Inferior parietal cortex (tissue), 1 donor: ENCODE results near the gene C1orf35.

Experiments used
- DNase-seq: peaks from one replicate; pipeline ENCODE4 v3.0.0-alpha.2; 2016; ENCODE audit errors: extremely low spot score

C1orf35 gene

DNA sequence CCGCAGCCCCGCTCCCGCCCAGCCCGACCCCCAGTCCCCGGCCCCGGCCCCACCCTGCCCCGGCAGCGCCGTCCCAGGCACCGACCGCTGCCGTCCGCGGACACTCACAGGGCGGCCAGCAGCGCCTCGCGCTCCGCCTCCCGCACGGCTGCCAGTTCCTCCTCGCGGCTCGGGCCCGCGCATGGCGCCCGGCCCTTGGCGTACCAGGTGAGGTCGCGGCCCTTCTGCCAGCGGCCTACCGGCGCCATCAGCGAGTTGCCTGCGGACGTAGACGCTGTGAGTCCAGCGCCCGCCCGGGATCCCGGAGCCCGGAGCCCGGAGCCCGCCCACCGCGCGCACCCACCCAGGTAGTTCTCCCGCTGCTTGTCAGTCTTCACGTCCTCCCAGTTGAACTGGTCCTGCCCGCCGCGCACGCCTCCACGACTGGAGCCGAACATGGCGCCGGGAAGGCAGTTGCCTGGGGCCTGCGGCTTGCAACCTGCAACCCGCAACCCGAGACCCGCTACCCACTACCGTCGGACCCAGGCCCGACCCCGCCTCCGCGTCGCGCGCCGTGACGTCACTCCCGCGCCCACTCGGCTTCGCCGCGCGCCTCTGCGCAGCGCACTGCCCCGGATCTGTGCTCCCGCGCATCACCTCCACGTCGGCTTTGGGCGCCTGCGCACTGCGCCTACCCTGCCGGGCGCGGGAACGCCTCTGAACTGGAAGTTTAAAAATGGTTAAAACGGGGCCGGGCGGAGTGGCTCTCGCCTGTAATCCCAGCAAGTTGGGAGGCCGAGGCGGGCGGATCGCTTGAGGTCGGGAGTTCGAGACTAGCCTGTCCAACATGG, at the start of gene C1orf35:
Gene C1orf35 (minus strand): TSS at position 535 of the 830 bp plus-strand sequence. CDS start 98 bp downstream, at position 437.
- DNase-seq = peak; percentile 95

DNA sequence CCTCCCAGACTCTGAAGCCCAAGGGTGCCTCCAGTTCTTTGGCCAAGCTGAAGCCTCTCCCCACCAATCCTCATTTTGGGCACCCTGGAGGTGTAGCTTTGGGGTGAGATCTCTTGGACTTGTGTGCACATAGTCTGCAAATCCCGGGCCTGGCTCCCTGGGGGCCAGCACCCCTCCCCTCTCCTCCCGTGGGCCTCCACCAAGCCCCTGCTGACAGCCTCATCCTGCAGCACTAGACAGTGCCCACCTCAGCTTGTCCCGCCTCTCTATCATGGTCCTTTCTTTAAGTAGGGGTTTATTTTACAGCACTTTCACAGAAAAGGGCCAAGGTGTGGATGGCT, 49.8 kb upstream of the C1orf35 start:
- DNase-seq = no peak

DNA sequence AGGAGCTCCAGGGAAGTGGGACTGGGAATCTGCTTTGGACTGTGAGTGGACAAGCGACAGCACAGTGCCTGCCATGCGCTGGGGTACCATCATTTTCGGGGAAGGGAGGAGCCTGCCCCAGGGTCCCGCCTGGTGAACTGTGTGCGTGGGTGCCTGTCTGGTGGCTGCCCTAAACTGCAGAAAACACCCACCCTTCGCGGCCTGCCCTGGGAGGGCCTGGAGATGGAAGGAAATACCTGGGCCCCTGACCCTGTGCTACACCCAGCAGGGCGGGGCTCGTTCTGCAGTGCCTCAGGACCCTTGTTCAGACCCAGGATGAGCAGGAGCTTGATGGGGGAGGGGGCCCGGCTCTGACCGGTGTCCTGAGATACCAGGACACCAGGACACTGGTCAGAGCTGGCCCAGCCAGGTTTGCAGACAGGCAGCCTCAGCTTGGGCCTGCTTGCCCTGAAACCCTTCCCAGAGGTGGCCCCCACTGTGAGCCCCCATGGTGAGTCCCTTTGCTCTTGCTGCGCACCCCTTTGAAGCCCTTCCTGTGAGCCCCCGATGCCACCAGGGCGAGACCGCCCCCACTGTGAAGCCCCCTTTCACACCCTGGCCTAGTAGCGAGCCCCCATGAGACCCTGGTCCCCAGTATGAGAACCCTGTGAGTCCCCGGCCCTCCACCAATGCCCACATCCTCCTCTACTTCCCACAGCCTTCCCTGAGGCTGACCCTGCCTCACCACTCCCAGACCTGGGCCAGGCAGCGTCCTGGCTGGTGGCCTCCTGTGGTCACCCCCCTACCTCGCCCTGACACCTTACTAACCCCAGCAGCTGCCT, 49.2 kb upstream of the C1orf35 start:
- DNase-seq = no peak

DNA sequence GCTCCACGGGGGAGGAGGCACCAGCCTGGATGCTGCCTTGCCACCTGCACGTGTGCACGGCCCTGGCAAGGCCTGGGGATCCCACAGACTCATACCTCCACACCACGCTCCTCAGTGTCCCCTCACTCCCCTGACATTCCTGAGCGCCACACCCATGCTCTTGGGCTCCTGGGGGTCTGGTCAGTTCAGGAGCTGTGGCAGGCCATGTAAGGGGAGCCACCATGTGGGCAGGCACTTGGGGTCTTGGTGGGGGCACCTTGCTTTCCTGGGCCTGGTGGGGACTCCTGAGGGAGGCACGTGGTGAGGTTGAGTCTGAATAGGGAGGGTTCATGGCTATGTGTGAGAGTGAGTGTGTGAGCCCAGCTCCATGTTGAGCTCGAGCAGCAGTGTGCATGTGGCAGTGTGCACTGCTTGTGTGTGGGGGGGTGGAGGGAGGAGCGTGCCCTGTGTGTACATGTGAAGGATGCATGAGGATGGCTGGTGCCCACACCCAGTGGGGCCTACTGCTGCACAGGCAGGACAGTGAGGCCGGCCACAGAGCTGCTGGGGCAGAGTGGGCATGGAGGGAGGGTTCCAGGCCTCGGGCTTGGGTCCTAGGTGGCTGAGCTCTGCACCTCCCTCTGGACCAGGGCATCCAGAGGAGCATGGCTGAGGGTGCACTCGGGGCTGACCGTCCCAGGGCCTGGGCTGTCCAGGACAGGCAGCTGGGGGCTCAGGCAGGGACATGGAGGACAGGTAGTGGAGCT, 48.2 kb upstream of the C1orf35 start:
- DNase-seq = no peak

DNA sequence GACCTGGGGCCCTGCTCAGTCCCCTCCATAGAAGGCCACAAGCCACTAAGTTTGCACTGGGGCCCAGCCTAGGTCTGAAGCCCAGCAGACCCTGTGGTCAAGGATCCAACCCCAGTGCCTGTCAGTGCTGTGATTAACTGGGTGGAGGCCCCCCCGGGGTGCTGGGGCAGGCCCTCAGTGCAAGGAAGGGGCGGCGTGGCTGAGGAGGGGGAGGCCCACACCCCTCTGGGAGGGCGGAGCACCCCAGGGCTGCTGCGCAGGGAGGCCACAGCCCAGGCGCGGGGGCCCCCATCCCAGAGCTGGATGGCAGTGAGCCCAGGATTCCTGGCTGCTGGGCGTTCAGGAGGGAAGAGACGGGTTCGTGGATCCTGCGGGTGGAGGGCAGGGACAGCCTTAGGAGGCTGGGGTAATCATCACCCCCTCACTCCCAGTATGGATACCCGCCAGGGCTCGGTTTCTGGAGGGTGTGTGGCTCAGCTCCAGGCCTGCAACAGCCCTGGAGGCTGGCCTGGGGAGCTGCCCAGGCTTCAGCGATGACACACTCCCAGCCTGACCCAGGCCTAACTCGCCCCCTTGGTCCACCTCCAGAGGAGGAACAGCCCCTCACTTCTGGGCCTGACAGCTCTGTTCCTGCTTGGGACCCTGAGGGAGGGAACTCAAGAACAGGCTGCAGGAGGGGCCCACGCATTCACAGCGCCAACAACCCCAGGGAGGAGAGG, 47.5 kb upstream of the C1orf35 start:
- DNase-seq = peak; percentile 52

DNA sequence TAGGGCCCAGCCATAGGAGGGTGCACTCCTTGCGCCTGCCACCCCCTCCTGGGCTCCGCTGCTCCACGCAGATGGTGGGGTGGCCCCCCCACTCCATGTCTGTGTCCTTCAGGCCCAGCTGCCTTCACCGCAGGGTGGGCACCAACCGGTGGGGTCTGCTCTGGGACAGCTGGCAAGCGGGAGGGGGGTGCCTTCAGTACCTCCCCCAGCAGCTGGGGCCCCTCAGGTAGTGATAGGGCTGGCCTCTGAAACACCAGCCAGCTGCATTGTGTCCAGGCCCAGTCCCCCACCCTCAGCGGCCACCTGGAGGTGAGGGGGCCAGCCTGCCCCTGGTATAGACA, 47.0 kb upstream of the C1orf35 start:
- DNase-seq = no peak

DNA sequence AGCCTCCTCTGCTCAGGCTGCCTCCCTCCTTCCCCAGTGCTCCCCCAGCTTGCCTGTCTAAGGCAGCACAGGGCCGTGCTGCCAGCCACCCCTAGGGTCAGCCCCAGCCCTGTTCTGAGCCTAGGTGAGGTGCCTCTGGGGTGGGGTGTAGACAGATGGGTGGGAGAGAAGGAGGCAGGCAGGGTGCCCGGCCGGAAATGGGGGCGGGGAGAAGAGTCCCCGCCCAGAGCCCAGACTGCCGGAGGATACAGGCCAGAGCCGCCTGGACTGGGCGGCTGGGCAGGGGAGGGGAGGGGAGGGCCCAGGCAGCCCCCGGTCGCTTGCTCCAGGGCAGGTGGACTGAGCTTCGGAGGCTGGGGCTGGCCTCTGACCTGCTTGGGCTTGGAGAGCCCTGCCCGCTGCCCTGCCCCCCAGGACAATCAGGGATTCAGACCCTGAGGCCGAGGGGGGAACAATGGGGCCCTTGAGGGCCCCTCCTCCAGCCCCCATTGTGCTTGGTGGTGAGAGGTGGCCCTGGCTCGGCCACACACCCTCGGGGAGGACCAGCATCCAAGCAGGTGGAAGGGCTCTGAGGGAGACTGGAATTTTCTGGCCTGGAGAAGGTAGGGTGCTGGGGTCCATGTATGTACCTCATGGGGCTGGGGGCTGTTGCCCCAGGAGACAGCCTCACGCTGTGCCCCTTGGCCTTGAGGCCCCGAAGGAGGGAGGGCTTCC, 46.4 kb upstream of the C1orf35 start, which contains the start of gene GJC2:
Gene GJC2 (plus strand): TSS at position 525 of the 714 bp plus-strand sequence. CDS start 7,829 bp downstream, outside the sequence.
- DNase-seq = peak; percentile 35

DNA sequence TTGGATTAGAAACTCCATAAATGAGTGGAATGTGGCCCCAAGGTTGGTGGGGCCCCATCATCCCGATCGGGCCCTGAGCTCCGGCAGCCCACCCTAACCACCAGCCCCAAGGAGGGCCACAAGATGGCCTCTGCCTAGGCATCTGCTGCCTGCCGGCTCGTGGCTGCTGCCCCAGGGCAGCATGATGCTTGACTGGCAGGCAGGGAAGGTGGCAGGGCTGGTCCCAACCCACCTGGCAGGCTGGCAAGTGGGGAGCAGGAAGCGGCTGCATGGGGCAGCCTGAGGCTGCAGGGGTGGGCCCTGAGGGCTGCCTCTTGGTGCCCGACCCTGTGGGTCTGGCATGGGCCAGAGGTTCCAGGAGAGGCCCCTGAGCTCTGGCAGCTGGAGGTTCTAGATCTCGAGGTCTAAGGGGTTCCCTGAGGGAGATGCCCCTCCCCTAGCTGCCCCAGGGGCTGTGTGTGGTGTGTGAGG, 45.8 kb upstream of the C1orf35 start:
- no peak for DNase-seq

DNA sequence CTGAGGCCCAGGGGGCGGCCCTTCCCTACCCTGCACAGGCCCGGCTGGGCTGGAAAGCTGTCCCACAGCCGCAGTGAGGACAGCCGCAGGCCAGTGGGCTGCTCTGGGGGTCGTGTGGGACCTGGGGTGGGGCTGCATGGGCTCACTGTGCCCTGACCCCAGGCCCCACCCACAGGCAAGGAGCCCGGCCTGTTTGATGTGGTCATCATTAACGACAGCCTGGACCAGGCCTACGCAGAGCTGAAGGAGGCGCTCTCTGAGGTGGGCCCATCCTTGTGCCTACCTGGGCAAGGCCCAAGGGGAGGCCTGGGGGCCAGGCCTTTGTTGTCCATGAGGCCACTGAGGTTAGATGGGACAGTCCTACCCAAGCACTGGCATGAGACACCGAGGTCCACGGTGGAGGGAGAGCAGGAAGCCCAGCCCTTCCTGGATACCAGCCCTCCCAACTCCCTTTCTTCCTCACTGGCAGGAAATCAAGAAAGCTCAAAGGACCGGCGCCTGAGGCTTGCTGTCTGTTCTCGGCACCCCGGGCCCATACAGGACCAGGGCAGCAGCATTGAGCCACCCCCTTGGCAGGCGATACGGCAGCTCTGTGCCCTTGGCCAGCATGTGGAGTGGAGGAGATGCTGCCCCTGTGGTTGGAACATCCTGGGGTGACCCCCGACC, 45.2 kb upstream of the C1orf35 start:
- no peak for DNase-seq

DNA sequence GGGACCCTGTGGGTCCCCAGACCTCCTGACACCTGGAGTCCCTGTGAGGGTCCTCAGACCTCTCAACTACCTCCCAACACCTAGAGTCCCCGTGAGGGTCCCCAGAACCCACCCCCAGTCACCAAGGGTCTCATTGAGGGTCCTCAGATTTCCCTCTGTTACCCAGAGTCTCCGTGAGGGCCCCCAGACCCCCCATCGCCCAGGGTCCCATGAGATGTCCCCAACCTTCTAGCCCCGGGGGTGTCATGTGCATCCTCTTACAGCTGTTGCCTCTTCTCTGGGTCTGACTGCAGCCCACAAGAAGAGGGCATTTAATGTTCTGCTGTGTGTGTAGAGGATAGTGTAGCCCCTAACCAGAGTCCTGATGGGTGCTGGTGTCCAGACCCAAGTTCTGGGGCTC, 44.6 kb upstream of the C1orf35 start:
- no peak for DNase-seq

DNA sequence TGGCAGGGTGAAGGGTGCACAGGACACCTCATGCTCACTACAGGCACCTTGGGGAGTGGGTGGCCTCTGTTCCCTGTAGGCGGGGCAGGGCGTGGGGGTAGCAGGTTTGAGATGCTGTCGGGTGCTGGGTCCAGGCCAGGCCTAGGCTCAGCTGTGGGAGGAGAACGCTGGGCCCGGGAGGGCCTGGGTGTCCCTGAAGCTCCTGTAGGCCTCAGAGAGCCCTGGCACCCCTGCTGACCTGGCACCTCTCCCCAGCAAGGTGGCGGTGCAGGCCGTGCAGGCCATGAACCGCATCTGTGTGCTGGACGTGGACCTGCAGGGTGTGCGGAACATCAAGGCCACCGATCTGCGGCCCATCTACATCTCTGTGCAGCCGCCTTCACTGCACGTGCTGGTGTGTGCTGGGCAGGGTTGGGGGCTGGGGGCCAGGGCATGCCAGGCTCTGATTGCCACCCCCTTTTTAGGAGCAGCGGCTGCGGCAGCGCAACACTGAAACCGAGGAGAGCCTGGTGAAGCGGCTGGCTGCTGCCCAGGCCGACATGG, 44.1 kb upstream of the C1orf35 start:
- no peak for DNase-seq

DNA sequence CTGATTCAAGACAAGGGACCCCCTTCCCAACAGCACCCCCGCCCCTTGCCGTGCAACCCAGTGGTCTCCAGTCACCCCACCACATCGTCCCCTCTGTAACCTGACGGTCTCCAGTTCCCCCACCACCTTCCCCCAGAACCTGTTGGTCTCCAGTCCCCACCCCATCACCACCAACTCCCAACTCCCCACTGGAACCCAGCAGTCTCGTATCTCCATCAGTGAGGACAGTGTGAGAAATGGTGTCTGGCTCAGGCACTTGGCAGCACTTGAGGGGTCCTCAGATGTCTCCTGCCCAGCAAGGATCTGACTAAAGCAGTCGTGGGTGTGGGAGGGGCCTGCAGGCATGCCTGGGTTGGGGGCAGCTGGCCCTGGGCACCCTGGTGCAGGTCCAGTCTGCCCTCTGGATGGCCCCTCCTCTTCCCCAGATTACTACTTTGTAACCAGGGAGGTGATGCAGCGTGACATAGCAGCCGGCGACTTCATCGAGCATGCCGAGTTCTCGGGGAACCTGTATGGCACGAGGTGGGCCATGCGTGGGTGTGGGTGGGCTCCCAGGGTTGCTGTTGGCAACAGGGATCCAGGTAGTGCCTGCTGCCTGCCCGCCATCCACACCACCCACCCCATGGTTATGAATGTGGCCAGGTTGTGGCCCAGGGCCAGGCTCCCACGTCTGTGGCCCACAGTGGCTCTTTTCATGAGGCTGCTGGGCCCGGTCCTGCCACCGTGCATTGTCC, 43.5 kb upstream of the C1orf35 start:
- DNase-seq = no peak

DNA sequence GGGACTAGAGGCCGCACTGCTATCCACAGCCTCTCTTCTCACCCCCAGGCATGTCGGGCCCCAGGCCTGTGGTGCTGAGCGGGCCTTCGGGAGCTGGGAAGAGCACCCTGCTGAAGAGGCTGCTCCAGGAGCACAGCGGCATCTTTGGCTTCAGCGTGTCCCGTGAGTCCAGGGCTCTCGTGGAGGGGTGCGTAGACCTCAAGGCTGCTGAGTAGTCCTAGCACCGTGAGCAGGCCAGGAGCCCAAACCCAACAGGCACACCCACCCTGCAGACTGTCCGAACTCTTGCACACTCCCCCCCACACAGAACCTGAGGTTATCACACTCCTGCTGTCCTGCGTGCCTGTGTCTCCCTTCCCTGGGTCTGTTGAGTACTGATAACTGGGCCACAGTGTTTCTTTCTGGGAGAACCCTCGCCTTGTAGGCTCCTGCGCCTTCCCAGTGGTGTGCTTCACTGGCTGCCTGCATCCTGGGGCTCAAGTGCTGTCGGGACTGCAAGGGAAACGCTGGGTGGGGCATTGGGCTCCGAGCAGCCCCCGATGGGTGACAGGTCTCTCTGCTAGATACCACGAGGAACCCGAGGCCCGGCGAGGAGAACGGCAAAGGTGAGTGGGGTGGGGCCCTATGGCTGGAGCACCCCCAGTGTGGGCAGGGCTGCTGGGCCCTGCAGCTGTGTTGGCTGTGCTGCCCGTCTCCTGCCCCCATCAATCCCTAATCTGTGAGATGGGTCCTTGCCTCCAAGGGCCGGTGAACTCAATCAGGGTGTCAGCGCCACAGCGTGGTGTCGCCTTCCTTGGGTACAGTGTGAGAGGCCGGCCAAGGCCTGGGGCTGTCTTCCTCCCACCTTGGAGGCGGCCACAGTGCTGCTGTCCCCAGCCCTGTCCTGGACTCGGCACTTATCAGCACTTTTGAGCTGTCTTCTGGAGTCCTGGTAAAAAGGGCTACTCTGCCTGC, 42.6 kb upstream of the C1orf35 start:
- no peak for DNase-seq

DNA sequence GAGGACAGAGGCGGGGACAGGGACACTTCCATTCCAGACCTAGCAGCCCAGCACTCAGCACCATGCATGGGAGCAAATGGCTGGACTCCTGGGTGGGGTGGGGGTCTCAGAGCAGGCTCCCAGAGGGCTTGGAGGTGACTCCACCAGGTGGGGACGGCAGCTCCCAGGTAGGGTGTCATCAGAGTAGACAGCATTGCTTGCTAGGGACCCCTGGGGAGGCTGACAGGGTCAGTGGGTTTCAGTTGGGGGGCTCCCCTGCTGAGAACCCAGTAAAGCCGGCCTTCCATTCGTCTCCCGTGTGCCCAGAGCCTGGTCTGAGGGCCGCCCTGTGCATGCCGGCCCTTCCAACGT, 41.8 kb upstream of the C1orf35 start:
- DNase-seq = no peak

DNA sequence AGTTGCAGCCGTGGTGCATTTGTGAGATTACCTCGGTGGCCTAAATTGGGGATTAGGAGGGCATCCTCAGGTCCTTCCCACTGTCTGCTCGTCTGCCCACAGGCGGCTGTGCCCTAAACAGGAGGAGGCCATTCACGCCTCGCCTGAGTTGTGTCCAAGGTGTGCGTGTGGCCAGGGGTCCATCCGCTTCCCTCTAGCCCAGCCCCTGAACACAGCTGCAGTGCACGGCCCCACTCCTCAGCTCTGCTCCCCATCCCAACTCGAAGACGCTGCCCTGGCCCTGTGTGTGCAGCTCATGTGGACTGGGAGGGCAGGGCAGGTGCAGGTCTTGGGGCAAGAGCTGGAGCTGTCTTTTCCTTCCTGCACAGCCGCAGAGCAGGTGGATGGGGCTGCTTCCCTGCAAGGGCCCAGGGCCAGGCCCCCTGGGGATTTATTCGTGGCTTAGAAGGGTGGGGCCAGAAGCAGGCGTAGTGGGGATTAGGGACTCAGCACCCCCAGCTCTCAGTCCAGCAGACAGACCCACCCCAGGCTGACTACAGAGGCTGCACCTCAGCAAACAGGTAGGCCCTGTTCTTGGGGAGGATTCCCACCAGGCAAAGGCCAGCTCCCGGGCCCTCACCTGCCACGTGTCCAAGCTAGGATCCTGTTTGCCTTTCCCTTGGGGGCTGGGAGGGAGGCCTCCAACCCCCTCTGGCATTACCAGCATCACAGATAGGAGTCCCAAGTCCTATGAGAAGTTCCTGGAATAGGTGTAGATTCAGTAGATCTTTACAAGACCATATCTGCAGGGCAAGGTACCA, 41.3 kb upstream of the C1orf35 start:
- DNase-seq = no peak

DNA sequence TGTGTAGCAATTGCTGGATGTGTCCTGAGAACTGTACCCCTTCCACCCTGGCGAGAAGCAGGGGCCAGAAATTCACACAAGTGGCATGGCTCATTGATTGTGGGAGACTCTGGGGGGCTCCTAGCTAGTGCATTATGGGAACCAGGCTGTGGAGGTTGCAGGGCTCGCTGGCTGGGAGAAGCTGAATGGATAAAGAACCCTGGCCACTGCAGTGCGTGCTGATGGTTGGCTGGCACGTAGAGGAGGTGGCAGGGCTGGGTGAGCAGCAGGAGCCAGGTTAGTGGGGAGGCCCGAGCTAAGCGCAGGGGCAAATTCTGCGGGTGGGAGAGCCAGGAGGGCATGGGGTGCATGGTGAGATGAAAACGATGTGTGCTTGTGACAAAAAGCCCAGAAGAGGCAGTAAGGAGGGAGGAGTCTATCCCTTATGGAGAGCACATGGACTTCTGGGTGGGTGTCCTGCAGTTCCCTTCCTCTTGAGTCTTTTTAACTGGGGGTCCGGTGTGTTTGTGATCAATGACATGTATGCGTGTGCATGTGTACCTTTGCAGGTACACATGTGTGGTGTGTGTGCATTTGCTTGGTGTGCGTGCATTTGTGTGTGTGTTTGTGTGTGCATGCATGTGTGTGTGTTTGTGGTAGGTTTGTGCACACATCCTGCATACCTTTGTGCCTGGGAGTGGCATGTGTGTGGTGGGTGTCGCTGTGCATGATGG, 40.5 kb upstream of the C1orf35 start:
- DNase-seq = no peak

DNA sequence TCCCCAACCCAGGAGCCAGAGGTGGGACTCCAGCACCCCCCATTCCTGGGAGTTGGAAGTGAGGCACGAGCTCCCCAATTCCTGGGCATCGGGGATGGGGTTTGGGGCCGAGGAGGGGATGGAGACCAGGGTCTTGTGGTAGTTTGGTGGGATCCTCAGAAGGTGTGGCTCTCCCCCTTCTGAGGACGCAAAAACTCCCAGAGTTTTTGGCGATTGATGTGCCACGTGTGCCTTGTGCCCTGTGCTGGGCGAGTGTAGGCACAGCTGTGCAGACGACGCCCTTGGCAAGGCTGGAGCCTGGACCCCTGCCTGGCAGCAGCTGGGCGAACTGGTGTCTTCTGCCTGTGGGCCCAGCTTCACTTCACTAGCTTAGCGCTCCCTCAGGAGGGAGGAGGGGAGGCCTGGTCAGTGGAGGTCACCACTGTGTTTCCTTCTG, 39.6 kb upstream of the C1orf35 start:
- DNase-seq = no peak
